GM21786 (cell line): ENCODE measurements around the gene SH3RF3.

Source experiments
- ATAC-seq: cut with Tn5 transposase; IDR thresholded peaks from one replicate; pipeline ENCODE4 v1.9.1; 2021; ENCODE audit not compliant: unreplicated experiment

The SH3RF3 gene

DNA sequence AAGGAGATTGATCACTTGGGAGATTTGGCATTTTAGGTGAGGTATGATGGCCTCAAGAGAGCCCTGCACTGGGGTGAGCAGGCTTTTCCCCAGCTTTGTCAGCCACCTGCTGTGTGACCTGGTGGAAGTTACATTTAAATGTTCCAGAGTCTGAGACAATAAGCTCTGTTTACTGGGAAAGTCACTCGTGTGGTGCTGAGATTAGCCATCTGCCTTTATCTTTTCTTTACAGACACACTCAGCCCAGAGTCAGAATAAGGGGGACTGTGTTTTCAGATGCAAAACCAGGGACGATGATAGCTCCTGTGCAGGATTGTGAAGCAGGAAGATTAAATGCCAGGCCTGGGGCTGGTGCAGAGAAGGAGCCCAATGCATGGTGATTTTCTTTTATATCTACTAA, 47.9 kb downstream of the SH3RF3 start:
- ATAC-seq, result no peak

DNA sequence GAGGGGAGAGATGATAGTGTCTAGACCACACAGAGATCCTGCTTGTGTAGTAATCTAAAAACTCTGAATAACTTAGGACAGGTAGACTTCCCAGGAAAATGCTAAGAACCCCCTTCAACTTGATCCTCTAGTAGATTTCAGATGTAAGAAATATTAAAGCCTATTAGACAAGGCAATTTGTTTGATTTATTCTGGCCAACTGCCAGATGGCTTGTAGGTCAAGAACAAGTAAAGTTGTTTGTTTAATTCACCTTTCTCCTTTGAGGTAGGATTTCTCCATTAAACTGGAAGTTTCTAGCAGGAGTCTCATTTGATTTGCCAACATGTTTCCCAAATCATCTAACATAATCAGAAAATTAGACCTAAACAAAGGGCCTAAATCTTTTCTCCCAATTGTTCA, 48.6 kb downstream of the SH3RF3 start:
- ATAC-seq, result no peak

DNA sequence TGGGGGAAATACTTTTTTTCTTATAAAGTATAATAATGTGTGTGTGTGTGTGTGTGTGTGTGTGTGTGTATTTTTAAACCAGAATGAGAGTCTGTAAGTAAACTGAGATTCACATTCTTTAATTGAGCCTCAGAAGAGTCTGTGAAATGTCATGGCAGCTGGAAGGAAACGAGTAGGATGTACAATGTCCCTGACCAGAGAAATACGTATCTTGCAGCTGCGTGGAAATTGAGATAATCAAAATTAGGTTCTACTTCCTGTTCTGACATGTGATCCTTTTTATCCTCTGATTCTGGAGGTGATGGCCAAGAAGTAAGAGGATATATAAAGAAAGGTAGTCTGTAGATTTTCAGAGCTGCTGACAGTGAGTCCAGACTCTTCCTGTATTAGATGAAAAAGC, 50.0 kb downstream of the SH3RF3 start:
- no peak for ATAC-seq

DNA sequence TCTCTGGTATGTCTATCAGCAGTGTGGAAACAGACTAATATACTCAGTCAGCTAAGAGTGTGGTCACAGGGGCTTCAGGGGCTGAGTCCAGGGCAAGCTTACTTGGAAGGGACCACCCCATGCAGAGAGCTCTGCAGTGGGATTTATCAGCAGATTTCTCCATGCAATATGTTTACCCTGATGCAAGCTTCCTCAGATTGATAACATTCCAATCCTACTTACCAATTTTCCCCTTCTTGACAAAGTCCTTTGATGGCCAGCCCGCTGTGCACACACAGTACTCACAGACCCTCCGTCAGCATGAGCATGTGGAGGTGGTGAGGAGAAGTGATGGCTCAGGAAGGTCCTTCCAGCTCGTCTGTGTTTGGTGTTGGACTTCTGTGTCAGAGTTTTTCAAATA, 51.8 kb downstream of the SH3RF3 start:
- no peak for ATAC-seq

DNA sequence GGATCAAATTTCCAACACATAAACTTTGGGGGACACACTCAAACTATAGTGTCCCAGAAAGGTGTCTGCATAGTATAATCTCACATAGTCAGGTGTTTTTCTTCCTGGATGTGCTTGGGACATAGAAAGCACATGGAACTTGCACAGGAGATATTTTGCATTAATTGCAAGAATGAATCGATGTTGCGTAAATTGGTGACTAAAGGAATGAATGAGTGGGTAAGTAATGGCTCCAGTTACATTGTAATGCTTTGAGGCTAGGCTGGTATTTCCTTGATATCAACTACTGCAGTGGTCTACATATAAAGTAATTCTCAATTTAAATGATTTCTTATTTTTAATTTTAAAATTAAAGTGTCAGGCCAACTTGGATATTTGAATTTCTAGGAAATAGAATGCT, 53.4 kb downstream of the SH3RF3 start:
- no peak for ATAC-seq

DNA sequence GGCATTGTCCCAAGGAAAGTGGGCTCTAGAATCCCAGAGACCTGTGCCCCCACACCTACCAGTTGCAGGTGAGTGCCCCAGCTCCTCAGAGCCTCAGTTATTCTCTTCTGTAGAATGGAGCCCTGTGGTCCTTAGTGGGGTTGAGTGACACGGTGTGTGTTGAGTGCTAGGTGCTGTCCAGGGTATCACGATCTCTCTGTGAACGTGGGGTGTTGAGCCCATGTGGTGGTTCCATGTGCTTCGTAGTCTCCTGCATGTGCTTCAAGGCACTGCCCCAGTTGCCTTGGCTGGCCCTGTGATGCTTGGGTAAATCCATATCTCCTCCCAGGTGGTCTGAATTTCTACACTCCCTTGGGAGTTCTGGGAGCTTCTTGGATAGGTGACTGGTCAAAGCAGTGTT, 54.9 kb downstream of the SH3RF3 start:
- ATAC-seq, result no peak

DNA sequence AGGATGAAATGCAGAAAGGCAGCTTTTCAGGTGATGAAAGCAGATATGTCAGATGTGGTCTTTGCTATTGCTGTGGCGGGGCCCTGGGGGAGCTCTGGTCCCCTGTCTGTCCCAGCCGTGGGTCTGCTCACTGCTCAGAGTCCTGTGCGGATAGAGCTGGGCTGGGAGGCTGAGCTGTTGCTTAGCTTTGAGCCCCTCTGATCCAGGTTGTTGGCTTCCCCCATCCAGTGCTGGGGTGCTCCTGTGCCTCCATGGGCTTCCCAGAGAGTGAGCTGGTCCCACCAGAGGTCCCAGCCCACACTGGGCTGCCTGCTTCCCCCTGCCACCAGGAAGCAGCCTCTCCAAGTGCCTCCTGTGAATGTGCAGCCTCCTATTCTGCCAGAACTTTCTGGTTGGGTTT, 55.4 kb downstream of the SH3RF3 start:
- no peak for ATAC-seq

DNA sequence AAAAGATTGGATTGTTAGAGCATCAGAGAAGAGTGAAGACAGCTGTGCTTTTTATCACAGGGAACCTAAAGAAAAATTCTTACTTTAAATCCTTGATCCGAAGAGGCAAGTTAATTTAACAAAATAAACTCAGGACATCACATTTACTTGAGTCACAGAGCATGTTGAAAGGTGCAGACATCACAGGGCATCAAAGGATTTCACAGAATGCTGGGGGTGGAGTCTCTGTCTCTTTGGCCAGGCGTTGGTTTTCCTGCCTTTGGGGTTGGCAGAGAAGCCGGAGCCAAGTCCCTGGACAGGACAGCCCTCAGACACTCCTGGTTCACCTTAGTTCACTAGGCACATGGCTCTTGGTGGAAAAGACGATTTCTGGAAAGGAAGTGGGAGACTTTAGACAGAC, 56.3 kb downstream of the SH3RF3 start:
- ATAC-seq, result no peak

DNA sequence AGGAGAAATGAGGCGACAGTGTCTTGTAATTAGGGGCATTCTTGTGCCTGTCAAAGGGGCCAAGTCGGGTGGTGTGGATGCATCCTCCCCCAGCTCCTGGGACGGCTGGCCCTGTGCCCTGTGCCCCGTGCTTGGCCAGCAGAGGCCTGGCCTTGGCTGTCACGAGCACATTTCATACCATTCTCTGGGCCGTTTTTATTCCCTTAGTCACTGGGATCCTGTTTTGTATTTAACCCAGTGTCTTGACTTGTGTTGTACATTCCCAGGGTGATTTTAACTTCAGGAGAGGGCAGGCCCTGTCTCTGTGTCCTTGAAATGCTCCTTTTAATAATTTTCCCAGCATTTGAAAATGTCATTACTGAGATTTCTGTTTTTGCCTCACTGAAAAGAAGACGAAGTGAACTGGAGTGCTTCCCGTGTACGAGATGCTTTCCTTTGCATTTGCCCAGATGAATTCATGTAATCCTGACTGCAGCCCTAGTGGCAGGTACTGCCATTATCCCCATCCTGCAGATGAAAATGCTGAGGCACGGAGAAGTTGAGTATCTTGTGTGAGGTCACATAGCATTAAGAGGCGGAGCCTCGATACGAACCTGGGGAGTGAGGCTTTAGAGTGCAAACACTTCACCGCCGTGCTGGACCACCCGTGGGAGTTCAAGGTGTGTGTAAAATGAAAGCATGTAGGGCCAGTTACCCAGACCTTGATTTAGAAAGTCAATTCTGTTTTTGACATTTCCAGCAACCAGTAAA, 57.0 kb downstream of the SH3RF3 start:
- no peak for ATAC-seq

DNA sequence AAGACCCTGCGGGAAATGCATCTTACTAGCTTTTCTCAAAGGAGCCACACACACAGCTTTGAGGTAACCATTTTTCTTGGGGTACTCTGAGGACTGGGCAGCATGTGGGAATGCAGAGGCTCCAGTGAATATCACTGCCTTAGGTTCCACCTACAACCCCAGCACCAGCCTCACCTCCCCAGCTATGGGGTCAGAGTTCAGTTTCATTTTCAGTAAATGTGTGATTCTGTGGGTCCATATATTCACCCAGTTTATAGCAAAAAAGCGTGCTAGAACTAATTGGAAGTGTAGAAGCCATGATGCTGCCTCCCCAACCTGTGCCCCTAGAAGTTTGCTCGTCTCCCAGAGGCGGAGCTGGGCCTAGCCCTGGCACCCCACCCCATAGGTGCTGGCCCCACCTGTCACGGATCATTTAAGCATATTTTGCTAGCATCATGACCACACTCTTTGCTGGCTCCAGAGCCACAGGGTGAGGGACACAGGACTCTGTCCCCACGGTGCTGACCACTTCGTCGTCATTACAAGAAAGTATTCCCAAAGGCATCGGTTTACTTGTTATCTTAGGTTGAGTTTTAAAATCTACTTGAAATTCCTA, 57.7 kb downstream of the SH3RF3 start:
- no peak for ATAC-seq

DNA sequence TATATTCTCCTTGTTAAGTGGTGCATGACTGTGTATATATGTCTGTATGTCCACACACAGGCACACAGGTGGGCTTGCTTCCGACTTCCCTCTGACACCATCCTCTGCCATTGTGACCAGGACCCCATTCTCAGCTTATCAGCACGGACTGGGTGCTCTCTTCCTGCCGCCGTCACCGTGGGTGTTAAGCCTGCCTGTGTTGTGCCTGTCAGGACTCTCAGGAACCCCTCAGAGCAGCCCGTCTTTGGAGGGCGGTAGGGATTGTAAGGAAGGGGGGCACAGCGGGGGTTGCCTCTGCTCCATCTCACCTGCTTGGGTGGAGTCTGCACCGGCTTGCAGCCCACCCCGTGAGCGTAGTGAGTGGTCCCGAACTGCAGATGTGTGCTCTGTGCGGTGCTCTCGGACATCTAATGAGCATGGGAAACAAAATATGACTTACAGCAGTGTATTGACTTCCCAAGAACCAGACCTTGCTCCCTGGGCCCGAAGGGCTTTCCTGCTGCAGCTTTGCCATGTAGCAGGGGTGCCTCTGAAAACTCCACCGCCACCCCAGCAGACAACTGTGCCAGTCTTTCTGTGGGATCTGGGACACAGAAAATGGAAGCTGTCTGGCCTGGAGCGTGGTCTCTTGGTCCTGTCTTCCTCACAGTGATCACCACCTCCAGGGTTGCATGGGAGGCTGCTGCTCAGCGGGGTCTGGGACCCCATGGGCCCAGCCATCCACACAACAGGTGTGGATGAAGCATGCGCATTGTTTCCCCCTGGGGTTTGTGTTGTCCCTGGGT, 58.9 kb downstream of the SH3RF3 start:
- no peak for ATAC-seq

DNA sequence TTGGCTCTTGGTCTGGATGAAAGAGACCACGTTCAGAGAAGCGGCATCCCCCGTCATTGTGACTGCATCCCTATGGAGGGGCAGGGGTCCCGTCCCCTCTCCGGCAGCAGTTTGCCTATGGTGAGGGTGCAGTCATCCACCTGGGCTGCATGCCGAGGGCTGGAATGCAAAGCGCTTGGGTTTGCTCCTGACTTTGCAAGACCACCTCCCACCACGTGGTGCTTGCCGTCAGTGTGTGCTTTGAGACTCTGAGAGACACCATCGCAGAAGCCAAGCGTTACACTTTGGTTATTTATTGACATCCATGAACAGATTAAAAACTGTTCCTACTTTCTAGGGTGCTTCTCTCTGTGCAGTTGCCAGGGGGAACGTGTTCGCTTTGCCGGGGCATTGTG, 59.5 kb downstream of the SH3RF3 start:
- no peak for ATAC-seq

DNA sequence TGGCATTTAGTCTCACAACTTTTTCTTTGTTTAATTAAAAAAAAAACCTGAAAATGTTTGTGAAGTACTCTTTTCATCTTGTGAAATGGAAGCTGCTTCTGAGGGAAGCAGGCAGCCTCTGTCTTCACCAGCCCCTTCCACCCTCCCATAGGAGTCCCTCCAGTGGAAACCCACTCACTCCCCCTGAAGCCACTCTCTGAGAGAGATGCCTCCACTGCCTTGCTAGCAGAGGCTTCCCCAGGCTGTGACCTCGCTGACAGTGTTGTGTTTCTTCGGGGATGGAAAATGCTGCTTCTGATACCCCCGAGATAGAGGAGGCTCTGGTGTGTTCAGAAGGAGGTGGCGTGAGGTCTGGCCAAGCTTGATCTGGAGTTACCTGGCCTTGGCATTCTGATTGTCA, 59.9 kb downstream of the SH3RF3 start:
- no peak for ATAC-seq

DNA sequence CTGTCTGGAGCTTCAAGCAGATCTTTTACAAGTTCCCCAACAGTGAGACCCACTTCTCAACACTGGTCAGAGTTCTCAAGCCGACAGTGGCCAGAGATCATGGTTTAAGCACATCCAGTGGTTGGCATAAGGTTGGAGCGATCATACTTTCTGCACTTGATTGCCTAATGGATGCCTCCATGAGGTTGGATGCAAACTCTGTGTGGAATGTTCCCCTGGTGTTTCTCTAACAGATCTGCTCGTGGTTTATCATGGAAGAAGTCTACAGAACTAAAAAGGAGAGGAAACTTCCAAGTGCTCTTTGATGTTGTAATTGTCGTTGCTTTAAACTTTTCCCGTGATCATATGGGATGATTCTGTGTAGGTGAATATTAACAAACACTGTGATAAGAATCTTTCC, 60.7 kb downstream of the SH3RF3 start:
- no peak for ATAC-seq

DNA sequence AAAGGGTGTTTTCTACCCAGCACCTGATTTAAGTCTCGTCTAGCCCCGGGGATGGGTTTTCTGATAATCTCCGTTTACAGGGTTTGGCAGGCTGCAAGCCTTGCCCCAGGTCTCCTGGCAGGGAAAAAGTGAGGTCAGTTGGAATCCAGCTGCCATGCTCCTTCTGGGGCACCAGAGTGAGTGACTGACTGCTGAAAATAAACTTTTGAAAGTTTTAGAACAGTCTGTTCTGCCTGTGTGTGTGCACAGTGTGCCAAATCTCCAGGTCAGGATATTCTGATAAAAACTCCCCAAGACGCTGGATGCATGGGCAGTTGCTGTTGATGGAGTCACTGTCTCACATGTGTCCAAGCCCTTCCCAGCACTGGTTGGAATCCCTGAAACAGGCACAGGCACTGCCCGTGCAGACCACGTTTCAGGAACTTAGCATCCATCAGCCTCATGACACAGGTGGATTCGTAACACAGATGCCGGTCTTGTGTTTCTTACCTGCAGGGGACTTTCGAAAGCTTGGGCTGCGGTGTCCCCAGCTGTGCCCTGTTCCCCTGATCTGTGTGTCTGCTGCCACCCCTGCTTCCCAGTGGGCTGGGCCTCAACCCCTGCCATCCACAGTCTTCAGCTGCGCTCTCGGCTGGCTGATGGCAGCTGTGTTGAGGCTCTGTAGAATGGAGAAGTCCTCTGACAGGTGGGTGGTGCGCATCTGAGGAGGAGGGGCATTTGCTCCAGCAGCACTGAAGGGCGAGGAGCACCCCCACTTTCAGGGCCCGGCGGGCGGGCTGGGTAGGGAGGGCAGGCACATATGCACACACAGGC, 65.0 kb downstream of the SH3RF3 start:
- peak; percentile 48 for ATAC-seq

DNA sequence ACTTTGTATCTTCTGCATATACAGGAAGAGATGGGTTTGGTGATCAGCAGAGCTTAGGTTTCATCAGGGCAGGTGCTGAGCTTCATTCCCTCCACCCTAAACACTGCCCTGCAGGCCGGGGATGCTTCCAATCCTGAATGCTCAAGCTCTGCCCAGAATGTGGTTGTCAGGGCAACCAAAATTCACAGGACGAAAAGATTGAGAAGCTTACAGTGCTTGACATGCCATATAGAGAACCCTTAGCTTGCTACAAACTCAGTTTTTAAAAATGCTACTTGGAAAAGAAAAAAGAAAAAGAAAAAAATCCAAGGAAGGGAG, 65.6 kb downstream of the SH3RF3 start:
- ATAC-seq, result no peak

DNA sequence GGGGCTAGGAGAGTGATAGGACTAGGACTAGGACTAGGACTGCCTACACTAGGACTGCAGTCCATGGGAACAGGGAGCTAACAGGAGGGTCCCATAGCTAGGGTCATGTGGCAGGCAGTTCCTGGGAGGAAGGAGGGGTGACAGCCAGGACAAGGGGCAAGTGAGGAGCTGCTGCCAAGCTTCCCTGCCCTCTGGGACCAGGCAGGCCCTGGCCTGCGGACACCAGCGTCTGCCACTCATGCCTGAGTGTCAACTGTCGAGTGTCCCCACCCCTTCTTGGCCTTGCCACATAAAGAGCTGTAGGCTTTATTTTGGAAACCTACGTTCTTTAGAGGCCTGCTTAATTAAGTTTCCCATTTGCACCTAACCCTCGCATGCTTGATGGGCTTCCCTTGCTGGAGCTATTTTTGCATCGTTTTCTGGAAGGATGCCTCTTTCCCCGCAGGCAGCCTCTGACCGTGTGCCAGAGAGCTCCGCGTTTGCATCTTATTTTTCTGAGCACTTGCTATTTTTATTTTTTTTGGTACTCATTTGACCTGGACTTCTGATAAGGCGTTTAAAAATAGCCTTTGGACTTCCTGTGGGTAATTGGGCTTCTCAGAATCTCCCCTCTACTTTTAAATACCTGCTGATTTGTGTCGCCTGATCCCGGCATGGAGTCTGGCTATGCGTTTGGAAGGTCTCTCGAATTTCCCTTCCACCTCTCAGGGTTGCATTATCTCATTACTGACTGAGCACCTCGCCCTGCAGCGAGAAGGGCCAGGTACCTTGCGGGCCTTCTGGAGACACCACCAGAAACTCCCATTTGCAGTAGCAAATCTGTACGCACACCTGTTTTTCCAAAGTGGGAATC, 66.4 kb downstream of the SH3RF3 start:
- no peak for ATAC-seq

DNA sequence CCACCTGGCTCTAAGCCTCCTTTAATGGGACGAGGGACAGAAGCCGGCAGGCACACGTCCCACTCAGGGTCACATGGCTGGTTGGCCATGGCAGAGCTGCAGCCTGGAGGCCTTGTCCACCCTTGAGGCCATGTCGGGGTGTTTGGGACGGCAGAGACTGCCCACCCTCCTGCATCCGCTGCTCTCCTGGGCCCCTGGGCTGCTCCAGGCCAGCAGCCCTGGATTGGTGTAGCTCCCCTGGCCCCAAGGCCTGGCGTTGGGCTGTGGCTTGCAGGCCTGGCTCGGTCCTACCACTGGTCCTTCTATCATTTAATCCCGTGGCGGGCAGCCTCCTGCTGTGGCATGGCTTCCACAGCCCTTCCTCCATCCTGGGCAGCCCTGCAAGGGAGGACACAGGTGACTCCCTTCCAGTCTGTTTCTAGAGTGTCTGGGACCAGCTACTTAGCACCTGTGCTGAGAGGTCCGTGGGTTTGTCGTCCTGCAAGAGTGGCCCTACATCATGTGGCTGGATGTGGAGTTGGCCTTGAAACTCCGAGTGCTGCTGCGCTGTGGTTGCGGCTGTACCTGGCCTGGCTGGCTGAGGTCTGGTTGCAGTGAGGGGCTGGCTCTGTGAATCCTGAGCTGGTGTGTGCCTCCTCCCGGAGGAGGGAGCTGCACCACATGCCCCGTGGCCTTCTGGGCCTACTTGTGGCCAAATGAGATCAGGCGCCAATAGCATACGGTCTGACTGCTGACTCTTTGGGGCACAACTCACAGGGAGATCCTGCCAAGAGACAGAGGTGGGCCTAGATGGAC, 67.3 kb downstream of the SH3RF3 start:
- ATAC-seq, result no peak

DNA sequence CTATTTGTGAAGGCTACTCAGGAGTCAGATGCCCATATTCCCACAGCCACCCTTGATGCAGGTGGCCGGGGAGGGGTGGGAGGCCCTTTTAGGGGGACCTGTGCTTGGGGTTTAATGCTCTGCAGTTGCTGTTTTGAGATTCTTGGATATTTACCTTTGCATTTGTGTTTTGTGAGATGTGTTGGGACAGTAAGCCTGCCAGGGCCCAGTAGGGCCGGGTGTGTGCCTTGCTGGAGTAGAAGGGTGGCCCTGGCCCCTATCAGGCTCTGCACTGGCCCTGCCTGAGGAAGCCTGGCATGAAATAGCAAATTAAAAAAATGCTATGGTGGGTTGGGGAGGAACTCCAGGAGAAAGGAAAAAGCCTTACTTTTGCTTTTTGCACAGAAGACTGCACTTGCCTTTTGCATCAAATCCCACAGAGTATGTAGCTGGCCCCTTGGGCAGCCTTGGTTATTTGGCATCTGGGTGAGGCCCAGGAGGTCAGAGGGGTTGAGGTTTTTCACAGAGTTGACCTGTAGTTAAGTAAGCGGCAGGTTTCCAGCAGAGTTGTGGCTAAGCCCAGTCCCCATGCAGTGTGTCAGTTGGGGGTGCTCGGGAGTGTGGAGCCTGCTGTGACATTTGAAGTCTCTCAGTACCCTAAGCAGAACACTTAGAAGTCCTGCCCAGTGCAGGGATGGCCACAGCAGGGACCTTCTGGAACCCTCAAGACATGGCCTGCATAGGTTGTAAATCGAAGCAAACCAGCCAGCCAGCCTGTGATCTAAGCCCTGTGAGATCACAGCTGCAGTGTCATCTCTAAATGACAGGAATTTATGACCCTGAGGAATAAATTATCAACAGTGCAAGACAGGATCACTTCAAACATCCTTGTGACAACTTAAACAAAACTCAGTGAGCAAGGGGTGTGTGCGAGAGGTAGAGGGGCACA, 68.8 kb downstream of the SH3RF3 start:
- ATAC-seq, result no peak
